OCI-M1 (cell line): Measurements from ENCODE around the gene CHRNA3.
"Not testable (repeated sequence)": the region's sequence is repeated elsewhere in the genome, so short reads cannot be mapped to it uniquely, and the experiment has no call there.

Experiments
- DNase-seq: peaks from one replicate; lab custom pipeline; 2025; lab: John Stamatoyannopoulos, UW

CHRNA3 gene

GRCh38 chr15:78560201-78560600 lies 60.6 kb downstream of the CHRNA3 start:
- not testable (repeated sequence) for DNase-seq

DNA sequence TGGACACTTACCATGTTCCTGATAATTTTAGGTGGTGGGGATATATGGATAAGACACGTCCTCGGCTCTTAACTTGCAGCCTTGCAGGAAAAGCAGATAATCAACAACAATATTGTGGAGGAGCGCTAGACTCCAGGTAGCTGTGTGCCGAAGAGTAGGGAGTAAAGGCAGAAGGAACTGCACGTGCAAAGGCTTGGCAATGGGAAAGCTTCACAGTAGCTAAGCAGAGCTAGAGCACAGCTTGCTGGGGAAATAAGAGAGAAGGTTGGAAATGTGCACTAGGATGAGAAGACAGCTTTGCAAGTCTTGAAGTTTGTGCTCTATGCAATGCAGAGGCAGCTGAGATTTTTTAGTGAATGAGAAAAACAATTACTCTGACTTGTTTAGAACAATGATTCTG lies 68.2 kb downstream of the CHRNA3 start:
- no peak for DNase-seq

DNA sequence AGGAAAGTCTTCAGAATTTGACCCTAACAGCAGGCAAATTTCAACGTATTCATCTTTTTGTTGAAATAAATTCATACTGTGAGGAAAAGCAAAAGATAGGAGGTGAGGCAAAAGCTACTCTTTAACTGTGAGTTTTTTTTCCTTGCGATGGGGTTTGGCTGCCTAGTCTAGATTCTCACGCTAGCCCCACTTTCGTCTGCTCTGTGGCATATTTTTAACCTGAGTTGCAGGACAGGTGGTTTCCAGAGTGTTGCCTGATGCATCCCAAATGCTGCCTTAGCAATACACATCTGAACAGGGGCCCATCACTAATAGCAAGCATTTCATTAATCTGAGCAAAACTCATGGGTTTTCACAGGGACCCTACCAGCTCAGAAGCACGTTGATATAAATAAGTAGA lies 68.9 kb downstream of the CHRNA3 start:
- DNase-seq, result no peak

DNA sequence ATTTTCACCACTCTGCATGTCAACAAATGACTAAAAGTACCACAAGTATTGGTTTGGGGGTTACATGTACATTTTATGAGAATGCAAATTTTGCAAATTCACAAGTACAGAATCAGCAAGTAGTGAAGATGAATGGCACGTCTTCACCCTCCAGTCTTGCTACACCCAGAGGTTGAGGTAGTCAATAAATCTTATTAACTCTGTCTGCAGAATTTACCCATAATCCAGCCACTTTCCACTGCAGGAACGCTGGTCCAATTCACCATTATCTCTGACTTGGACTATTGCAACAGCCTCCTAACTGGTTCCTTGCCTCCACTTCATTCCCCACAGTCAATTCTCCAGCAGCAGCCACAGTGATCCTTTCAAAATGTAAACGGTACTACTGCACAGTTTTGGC lies 70.0 kb downstream of the CHRNA3 start:
- no peak for DNase-seq

- no peak for DNase-seq
Observed at GRCh38 chr15:78550194-78550593, 70.6 kb downstream of the CHRNA3 start.
